Glutamatergic neuron (in vitro differentiated cells): ENCODE measurements around the gene MVP. TPM values are rescaled to one million over a fixed set of nuclear protein-coding genes. Genes with fewer than 3 reads are reported as not detected.

Experiments
- DNase-seq: peaks from one replicate; pipeline ENCODE4 v3.0.0; 2022
- H3K27ac Mint-ChIP-seq: one replicate; pipeline ENCODE4 v1.8.0; 2020; ENCODE audit warnings: mild to moderate bottlenecking, mixed read lengths, inconsistent platforms; ENCODE audit not compliant: unreplicated experiment
- H3K27me3 Mint-ChIP-seq: one replicate; pipeline ENCODE4 v1.8.0; 2020; ENCODE audit warnings: mild to moderate bottlenecking, moderate library complexity, mixed read lengths, inconsistent platforms; ENCODE audit not compliant: unreplicated experiment
- H3K36me3 Mint-ChIP-seq: one replicate; pipeline ENCODE4 v1.8.0; 2020; ENCODE audit warnings: mild to moderate bottlenecking, mixed read lengths, inconsistent platforms; ENCODE audit not compliant: unreplicated experiment
- H3K4me1 Mint-ChIP-seq: one replicate; pipeline ENCODE4 v1.8.0; 2020; ENCODE audit warnings: mild to moderate bottlenecking, low read depth, mixed read lengths, inconsistent platforms; ENCODE audit not compliant: unreplicated experiment
- H3K4me3 Mint-ChIP-seq: one replicate; pipeline ENCODE4 v1.8.0; 2020; ENCODE audit warnings: mild to moderate bottlenecking, mixed read lengths, inconsistent platforms; ENCODE audit not compliant: unreplicated experiment
- H3K9me3 Mint-ChIP-seq: one replicate; pipeline ENCODE4 v1.8.0; 2020; ENCODE audit warnings: mild to moderate bottlenecking, moderate library complexity, mixed read lengths, inconsistent platforms; ENCODE audit not compliant: unreplicated experiment
- CTCF ChIP-seq: fragments of 200-600 bp; sonication (generic); IDR thresholded peaks from one replicate; pipeline ENCODE4 v1.5.0; 2021; ENCODE audit not compliant: partially characterized antibody, unreplicated experiment
- total RNA-seq: library from RNA; stranded (reverse); fragmentation: NEBNext Ultra II Directional; extraction: Animal tissue kit (Norgen Biotek cat#: 25700); gene quantifications from one replicate; pipeline ENCODE4 v1.2.1, GENCODE V29; 2021; ENCODE audit not compliant: unreplicated experiment

MVP gene
- total RNA-seq, 1 donor from 2014 or later, result 82.7 TPM

- peak overlapping the region; percentile 99 for H3K4me3 Mint-ChIP-seq
- H3K36me3 Mint-ChIP-seq, result peaks cover 4% of the 10 kb centered on the region
- no peak for DNase-seq
These were observed 77.1 kb downstream of the MVP start for GRCh38 chr16:29897333-29897732.

More at GRCh38 chr16:29897333-29897732, 77.1 kb downstream of the MVP start:
- Mint-ChIP-seq H3K27me3 (peaks cover 7% of the 10 kb centered on the region), H3K4me1 (peaks cover 17% of the 10 kb centered on the region), H3K27ac (peak overlapping the region; percentile 94), H3K9me3 (peaks cover 14% of the 10 kb centered on the region)
- no peak for TF ChIP-seq CTCF

Other genes with a start within 250 kb of the MVP start
- 0.27 TPM for gene SPN, start 157.2 kb upstream of the MVP start, total RNA-seq
- 34.7 TPM for gene QPRT, start 141.3 kb upstream of the MVP start, total RNA-seq
- not detected for gene C16orf54, start 74.5 kb upstream of the MVP start, total RNA-seq
- not detected for gene ZG16, start 42.2 kb upstream of the MVP start, total RNA-seq
- gene KIF22, start 29.7 kb upstream of the MVP start, total RNA-seq, result 31.9 TPM
- 369 TPM for gene MAZ, start 13.9 kb upstream of the MVP start, total RNA-seq
- gene PRRT2, start 8.3 kb upstream of the MVP start, total RNA-seq, result 91.0 TPM
- gene PAGR1, start 4.3 kb upstream of the MVP start, total RNA-seq, result 110 TPM
- gene CDIPT, start 42.8 kb downstream of the MVP start, total RNA-seq, result 71.0 TPM
- gene SEZ6L2, start 79.1 kb downstream of the MVP start, total RNA-seq, result 176 TPM
- gene ASPHD1, start 80.0 kb downstream of the MVP start, total RNA-seq, result 56.4 TPM
- 18.4 TPM for gene KCTD13, start 105.8 kb downstream of the MVP start, total RNA-seq
- 88.0 TPM for gene TMEM219, start 141.6 kb downstream of the MVP start, total RNA-seq
- gene TAOK2, start 153.4 kb downstream of the MVP start, total RNA-seq, result 58.5 TPM
- gene HIRIP3, start 175.2 kb downstream of the MVP start, total RNA-seq, result 12.2 TPM
- gene INO80E, start 175.8 kb downstream of the MVP start, total RNA-seq, result 71.4 TPM
- gene DOC2A, start 190.6 kb downstream of the MVP start, total RNA-seq, result 4.2 TPM
- gene C16orf92, start 202.7 kb downstream of the MVP start, total RNA-seq, result not detected
- 253 TPM for gene TLCD3B, start 210.8 kb downstream of the MVP start, total RNA-seq
- gene ALDOA, start 245.3 kb downstream of the MVP start, total RNA-seq, result 437 TPM